Measurements from ENCODE around the gene HMX2. TPM values are rescaled to one million over a fixed set of nuclear protein-coding genes. Genes with fewer than 3 reads are reported as not detected.

Gene HMX2
- total and polyA plus RNA-seq, 2 of the 8 experiments (the other 6 are each of a cell fraction or from before 2014, with no cell fraction given), result 2.0 to 2.7 TPM

DNA sequence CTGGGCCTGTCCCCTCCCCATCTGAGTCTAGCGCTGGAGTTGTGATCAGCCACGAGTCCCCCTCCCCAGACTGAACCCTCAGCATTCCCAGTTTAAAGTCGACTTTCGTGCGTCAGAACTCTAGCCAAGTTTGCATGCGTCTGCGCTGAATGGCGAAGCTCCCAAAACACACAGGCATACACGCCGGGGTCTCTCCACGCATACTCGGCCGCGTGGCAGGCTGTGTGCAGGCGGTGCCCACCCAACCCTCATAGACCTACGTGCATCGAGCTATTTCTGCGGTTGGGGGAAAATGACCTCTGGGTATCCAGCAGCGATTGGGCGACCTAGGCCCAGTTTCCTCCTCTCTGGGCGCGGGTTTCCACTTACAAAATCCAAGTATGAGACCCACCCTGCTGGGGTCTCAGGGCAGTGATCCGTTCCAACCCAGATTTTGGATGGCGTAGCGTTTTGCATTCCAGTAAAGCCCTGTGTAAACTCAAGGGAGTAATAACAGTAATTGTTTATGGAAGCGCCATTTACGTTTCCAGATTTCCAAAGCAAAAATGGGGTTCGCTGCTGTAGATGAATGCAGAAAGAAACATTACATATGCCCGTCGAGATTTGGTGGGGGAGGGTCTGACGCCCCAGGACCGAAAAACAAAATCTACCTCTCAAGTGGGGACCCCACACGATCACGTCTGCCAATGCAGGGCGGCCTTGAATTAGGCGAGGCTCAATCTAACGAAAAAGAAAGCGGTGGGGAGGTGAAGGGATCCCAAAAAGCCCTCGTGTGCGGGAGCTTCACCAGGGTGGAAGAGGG lies 14.2 kb upstream of the HMX2 start (continued):
- TF ChIP-seq KDM4A (IDR thresholded peaks at IDR 0.05; ENCODE audit: low read depth, low read length, severe bottlenecking), result peak; percentile 46
- TF ChIP-seq CBX8 (IDR thresholded peaks at IDR 0.05; ENCODE audit: borderline replicate concordance, low read depth, low read length), result peak; percentile 52; the same call in 1 of the 2 replicates
- no peak for TF ChIP-seq CEBPB (IDR thresholded peaks at IDR 0.05; ENCODE audit: low read depth, low read length)
